Measurements from ENCODE around the gene MTFMT.
A peak's percentile ranks its signal among the peaks of the same experiment; 100 is the strongest.
"Not testable (repeated sequence)": the region's sequence is repeated elsewhere in the genome, so short reads cannot be mapped to it uniquely, and the experiment has no call there.

MTFMT gene

GRCh38 chr15:65038836-65039235 lies 9.4 kb upstream of the MTFMT start:
- no peak for DNase-seq (ENCODE audit: low read depth in 2 of 2)

GRCh38 chr15:65038428-65038827 lies 9.0 kb upstream of the MTFMT start:
- DNase-seq (ENCODE audit: low read depth in 2 of 2): no peak

- DNase-seq (ENCODE audit: low read depth in 2 of 2): no peak
These were observed 7.9 kb upstream of the MTFMT start for GRCh38 chr15:65037309-65037708.

GRCh38 chr15:65034719-65035118 lies 5.3 kb upstream of the MTFMT start:
- no peak for DNase-seq (ENCODE audit: low read depth in 2 of 2)

GRCh38 chr15:65033659-65034269 lies 4.3 kb upstream of the MTFMT start:
- peak in 1 of 2 experiments; percentile 20 for DNase-seq (ENCODE audit: low read depth in 2 of 2)

GRCh38 chr15:65032801-65033537 lies 3.5 kb upstream of the MTFMT start:
- no peak for DNase-seq (ENCODE audit: low read depth in 2 of 2)

- DNase-seq (ENCODE audit: low read depth in 2 of 2): no peak
These were observed 333 bp upstream of the MTFMT start for GRCh38 chr15:65029736-65030208.

GRCh38 chr15:65028338-65028737 lies 1.1 kb downstream of the MTFMT start:
- no peak for DNase-seq (ENCODE audit: low read depth in 2 of 2)

- DNase-seq (ENCODE audit: low read depth in 2 of 2): no peak
These were observed 1.8 kb downstream of the MTFMT start for GRCh38 chr15:65027593-65027992.

GRCh38 chr15:65026756-65027155 lies 2.7 kb downstream of the MTFMT start:
- DNase-seq (ENCODE audit: low read depth in 2 of 2): no peak

- no peak for DNase-seq (ENCODE audit: low read depth in 2 of 2)
These were observed 8.0 kb downstream of the MTFMT start for GRCh38 chr15:65021488-65021887.

- DNase-seq (ENCODE audit: low read depth in 2 of 2): no peak
These were observed 9.0 kb downstream of the MTFMT start for GRCh38 chr15:65020419-65020818.

GRCh38 chr15:65011198-65011597 lies 18.2 kb downstream of the MTFMT start:
- not testable (repeated sequence) for DNase-seq (ENCODE audit: low read depth in 2 of 2)

GRCh38 chr15:65008983-65009382 lies 20.5 kb downstream of the MTFMT start:
- no peak for DNase-seq (ENCODE audit: low read depth in 2 of 2)

- no peak for DNase-seq (ENCODE audit: low read depth in 2 of 2)
These were observed 22.6 kb downstream of the MTFMT start for GRCh38 chr15:65006876-65007275.

- DNase-seq (ENCODE audit: low read depth in 2 of 2): no peak
These were observed 24.4 kb downstream of the MTFMT start for GRCh38 chr15:65004993-65005392.

GRCh38 chr15:64997745-64998375 lies 31.6 kb downstream of the MTFMT start:
- DNase-seq (ENCODE audit: low read depth in 2 of 2): no peak

GRCh38 chr15:64997066-64997465 lies 32.4 kb downstream of the MTFMT start:
- no peak for DNase-seq (ENCODE audit: low read depth in 2 of 2)

GRCh38 chr15:64993290-64993689 lies 36.1 kb downstream of the MTFMT start:
- no peak for DNase-seq (ENCODE audit: low read depth in 2 of 2)

GRCh38 chr15:64991536-64992135 lies 37.8 kb downstream of the MTFMT start:
- DNase-seq (ENCODE audit: low read depth in 2 of 2): no peak

- no peak for DNase-seq (ENCODE audit: low read depth in 2 of 2)
These were observed 39.3 kb downstream of the MTFMT start for GRCh38 chr15:64990168-64990470.

- peak; percentile 85 to 87 for DNase-seq (ENCODE audit: low read depth in 2 of 2)
These were observed 39.8 kb downstream of the MTFMT start, which contains the start of gene SPG21 for GRCh38 chr15:64989416-64990167. TSS of gene SPG21 (minus strand) at chr15:64989914. CDS start at chr15:64983569, 6,345 bp downstream.
